OCI-LY7 (cell line): ENCODE measurements around the gene CEP104. TPM values are rescaled to one million over a fixed set of nuclear protein-coding genes. Genes with fewer than 3 reads are reported as not detected.

Source experiments
- BruUV-seq: library from RNA; stranded (reverse); fragments of 400-500 nt; replicated peaks from 2 replicates; lab custom pipeline; 2021; lab: Mats Ljungman, UMichigan
- CTCF ChIA-PET: fragments of 300-600 bp; sonication (Branson Sonifier 250); formaldehyde crosslinking; loops from one replicate; lab custom pipeline; 2022; ENCODE audit warnings: antibody characterized with exemption; ENCODE audit not compliant: unreplicated experiment; lab: Charles Lee
- POLR2A ChIA-PET: fragments of 300-600 bp; sonication (Branson Sonifier 250); formaldehyde crosslinking; loops from one replicate; lab custom pipeline; 2022; ENCODE audit warnings: antibody characterized with exemption; lab: Charles Lee
- DNase-seq: peaks from one replicate; pipeline ENCODE4 v3.0.0-alpha.2; 2015; ENCODE audit warnings: low spot score
- H2AFZ ChIP-seq: fragments of 200-600 bp; sonication (generic), shearing (Covaris generic); 2 replicates; pipeline ENCODE4 v1.6.1; 2014; ENCODE audit warnings: mild to moderate bottlenecking, antibody characterized with exemption, low read length, moderate library complexity
- H3K27ac ChIP-seq: fragments of 200-600 bp; sonication (generic); 2 replicates; pipeline ENCODE4 v1.5.1; 2014; ENCODE audit warnings: mixed run types, low read depth, mild to moderate bottlenecking, moderate library complexity, low read length, inconsistent platforms; ENCODE audit not compliant: poor library complexity, severe bottlenecking
- H3K36me3 ChIP-seq: fragments of 200-600 bp; sonication (generic); 2 replicates; pipeline ENCODE4 v1.6.1; 2014; ENCODE audit warnings: mild to moderate bottlenecking, antibody characterized with exemption, low read length, moderate library complexity, mixed read lengths; ENCODE audit not compliant: insufficient read depth
- H3K4me1 ChIP-seq: fragments of 200-600 bp; sonication (generic); 2 replicates; pipeline ENCODE4 v1.5.1; 2014; ENCODE audit warnings: mild to moderate bottlenecking, low read length; ENCODE audit not compliant: insufficient read depth, poor library complexity, severe bottlenecking
- H3K4me2 ChIP-seq: fragments of 200-600 bp; sonication (generic); 2 replicates; pipeline ENCODE4 v1.6.1; 2014; ENCODE audit warnings: mild to moderate bottlenecking, low read length
- H3K4me3 ChIP-seq: fragments of 200-600 bp; sonication (generic); 2 replicates; pipeline ENCODE4 v1.5.1; 2014; ENCODE audit warnings: mild to moderate bottlenecking, low read depth, low read length; ENCODE audit not compliant: poor library complexity, severe bottlenecking
- H3K79me2 ChIP-seq: fragments of 200-600 bp; sonication (generic); 2 replicates; pipeline ENCODE4 v1.6.1; 2016; ENCODE audit warnings: low read depth, mild to moderate bottlenecking, low read length, moderate library complexity, mixed read lengths; ENCODE audit not compliant: insufficient read depth
- H3K9me2 ChIP-seq: fragments of 200-600 bp; sonication (generic); 2 replicates; pipeline ENCODE4 v1.6.1; 2016; ENCODE audit warnings: mild to moderate bottlenecking, low read length, mixed read lengths; ENCODE audit not compliant: insufficient read depth
- H3K9me3 ChIP-seq: fragments of 200-600 bp; sonication (generic); 2 replicates; pipeline ENCODE4 v1.6.1; 2014; ENCODE audit warnings: mild to moderate bottlenecking, mixed run types, low read length, mixed read lengths
- H4K20me1 ChIP-seq: fragments of 200-600 bp; sonication (generic); 2 replicates; pipeline ENCODE4 v1.6.1; 2014; ENCODE audit warnings: mild to moderate bottlenecking, antibody characterized with exemption, low read length, moderate library complexity, mixed read lengths; ENCODE audit not compliant: insufficient read depth
- EZH2phosphoT487 ChIP-seq: fragments of 200-600 bp; sonication (generic); IDR thresholded peaks from 2 replicates; pipeline ENCODE4 v1.6.1; 2018; ENCODE audit warnings: low read depth, borderline replicate concordance, mild to moderate bottlenecking, mixed run types, antibody characterized with exemption, low read length, moderate library complexity, mixed read lengths
- intact Hi-C: fragments of 100-400 bp; cut with micrococcal nuclease; formaldehyde crosslinking; loops from one replicate; pipeline ENCODE4 v1.10.0; 2022; ENCODE audit not compliant: unreplicated experiment
- total RNA-seq, 2 experiments: library from RNA; depleted of rRNA in 1 of 2; stranded (reverse); fragments of >200 nt in 1 of 2; shearing (Covaris generic) in 1 of 2; gene quantifications; 2 replicates each; pipeline ENCODE4 v1.2.3, GENCODE V29; 2014 to 2022
- TF ChIP-seq, protein P1 (sequence below): fragments of 200-600 bp; sonication (generic); conservative IDR thresholded peaks from 2 replicates; pipeline ENCODE4 v1.5.1; 2014; ENCODE audit warnings: mild to moderate bottlenecking, antibody characterized with exemption, low read length, moderate library complexity, mixed read lengths

CEP104 gene
- total RNA-seq, 2 experiments from 2014 or later = 26.8 to 71.0 TPM

DNA sequence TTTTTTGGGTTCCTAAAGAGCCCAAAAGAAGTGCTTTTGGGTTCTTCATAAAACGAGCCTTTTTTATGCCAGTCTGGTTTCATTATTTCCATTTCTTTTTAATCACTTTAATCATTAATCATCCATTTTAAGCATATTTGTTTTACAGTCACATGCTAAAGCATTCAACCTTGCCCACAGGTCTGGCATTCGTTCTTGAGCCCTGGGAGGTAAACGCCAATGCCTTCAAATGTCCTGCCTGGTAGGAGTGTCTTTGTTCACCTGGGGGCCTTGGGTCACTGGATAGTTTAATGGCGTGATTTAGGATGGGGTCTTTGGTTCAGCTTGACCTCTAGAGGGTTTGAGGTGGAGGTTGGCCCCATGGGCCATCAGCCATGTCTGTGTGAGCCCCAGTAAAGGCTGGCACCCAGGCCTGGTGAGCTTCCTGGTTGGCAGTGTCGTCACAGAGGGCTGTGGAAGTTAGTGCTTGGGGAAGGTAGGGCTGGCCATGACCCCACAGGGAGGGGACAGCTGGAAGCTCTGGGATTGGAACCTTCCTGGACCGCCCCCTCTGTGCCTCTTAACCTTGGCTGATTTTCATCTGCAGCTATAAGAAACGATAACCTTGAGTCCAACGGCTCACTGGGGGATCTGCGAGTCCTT, 22.9 kb upstream of the CEP104 start:
- no peak overlapping the region for H3K27ac ChIP-seq
- DNase-seq = no peak
- H2AFZ ChIP-seq = no peak overlapping the region
- TF ChIP-seq, protein P1, sequence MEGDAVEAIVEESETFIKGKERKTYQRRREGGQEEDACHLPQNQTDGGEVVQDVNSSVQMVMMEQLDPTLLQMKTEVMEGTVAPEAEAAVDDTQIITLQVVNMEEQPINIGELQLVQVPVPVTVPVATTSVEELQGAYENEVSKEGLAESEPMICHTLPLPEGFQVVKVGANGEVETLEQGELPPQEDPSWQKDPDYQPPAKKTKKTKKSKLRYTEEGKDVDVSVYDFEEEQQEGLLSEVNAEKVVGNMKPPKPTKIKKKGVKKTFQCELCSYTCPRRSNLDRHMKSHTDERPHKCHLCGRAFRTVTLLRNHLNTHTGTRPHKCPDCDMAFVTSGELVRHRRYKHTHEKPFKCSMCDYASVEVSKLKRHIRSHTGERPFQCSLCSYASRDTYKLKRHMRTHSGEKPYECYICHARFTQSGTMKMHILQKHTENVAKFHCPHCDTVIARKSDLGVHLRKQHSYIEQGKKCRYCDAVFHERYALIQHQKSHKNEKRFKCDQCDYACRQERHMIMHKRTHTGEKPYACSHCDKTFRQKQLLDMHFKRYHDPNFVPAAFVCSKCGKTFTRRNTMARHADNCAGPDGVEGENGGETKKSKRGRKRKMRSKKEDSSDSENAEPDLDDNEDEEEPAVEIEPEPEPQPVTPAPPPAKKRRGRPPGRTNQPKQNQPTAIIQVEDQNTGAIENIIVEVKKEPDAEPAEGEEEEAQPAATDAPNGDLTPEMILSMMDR = no peak
- no peak for TF ChIP-seq EZH2phosphoT487
- H3K79me2 ChIP-seq = no peaks in the 10 kb centered on the region
- no peak overlapping the region for H3K4me2 ChIP-seq
- ChIA-PET CTCF (no interaction called here), POLR2A (interaction anchor here (0.5 kb wide), 1 partner anchor 204 kb away, joined by 5 read pairs; no protein-coding TSS in a partner anchor)
- H3K9me3 ChIP-seq = no peaks in the 10 kb centered on the region
- H3K4me1 ChIP-seq = peaks cover 10% of the 10 kb centered on the region
- no peaks in the 10 kb centered on the region for H3K9me2 ChIP-seq
- intact Hi-C loops = no loop called here
- no peaks in the 10 kb centered on the region for H4K20me1 ChIP-seq
- H3K36me3 ChIP-seq = peaks cover 50% of the 10 kb centered on the region
- no TSS peak for BruUV-seq
- no peak overlapping the region for H3K4me3 ChIP-seq

GRCh38 chr1:3879099-3879498, 22.1 kb upstream of the CEP104 start:
- no peaks in the 10 kb centered on the region for H3K9me2 ChIP-seq
- DNase-seq = no peak
- no TSS peak for BruUV-seq
- ChIA-PET CTCF (no interaction called here), POLR2A (no interaction called here)
- no peaks in the 10 kb centered on the region for H3K9me3 ChIP-seq
- H3K4me2 ChIP-seq = no peak overlapping the region
- peaks cover 10% of the 10 kb centered on the region for H3K4me1 ChIP-seq
- no peak overlapping the region for H3K4me3 ChIP-seq
- TF ChIP-seq, protein P1 = no peak
- TF ChIP-seq EZH2phosphoT487 = no peak
- peaks cover 47% of the 10 kb centered on the region for H3K36me3 ChIP-seq
- no peak overlapping the region for H2AFZ ChIP-seq
- no peaks in the 10 kb centered on the region for H3K79me2 ChIP-seq
- no peak overlapping the region for H3K27ac ChIP-seq
- intact Hi-C loops = no loop called here
- H4K20me1 ChIP-seq = no peaks in the 10 kb centered on the region

DNA sequence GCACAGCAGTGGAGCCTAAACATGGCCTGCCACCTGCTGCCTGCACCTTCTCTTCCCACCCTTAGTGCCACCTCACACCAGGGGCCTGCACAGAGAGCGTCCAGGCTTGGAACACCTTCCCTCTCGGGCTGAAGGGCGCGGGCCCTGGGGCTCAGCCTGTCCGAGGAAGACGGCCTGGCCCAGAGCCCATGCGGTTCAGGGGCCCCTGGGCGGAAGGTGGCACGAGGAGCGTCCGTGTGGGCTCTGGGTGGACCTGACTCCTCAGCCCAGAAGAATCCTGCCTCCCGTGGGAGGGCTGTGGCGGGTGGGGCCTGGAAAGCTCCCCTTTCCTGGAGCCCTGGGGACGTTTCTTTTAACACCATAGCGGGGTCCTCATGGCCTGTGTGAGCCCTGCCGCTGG, 19.7 kb upstream of the CEP104 start:
- Histone ChIP-seq H2AFZ (no peak overlapping the region), H3K4me2 (no peak overlapping the region), H3K9me3 (no peaks in the 10 kb centered on the region), H3K27ac (no peak overlapping the region), H3K4me3 (no peak overlapping the region), H3K4me1 (peaks cover 10% of the 10 kb centered on the region), H3K9me2 (no peaks in the 10 kb centered on the region), H3K36me3 (peaks cover 63% of the 10 kb centered on the region), H3K79me2 (no peaks in the 10 kb centered on the region), H4K20me1 (no peaks in the 10 kb centered on the region)
- intact Hi-C loops = no loop called here
- no peak for DNase-seq
- POLR2A ChIA-PET = interaction anchor here (0.5 kb wide), 1 partner anchor 171 kb away, joined by 3 read pairs; no protein-coding TSS in a partner anchor
- no TSS peak for BruUV-seq
- CTCF ChIA-PET = no interaction called here
- no peak for TF ChIP-seq EZH2phosphoT487
- TF ChIP-seq, protein P1 = no peak
